CD4-positive, alpha-beta T cell treated with Interleukin-4 for 1 hour (primary cell): ENCODE results near the gene TUBB6.

Experiments
- DNase-seq, 2 donors: peaks; one replicate each; pipeline ENCODE4 v3.0.0-alpha.2; 2020 to 2022

Gene TUBB6

DNA sequence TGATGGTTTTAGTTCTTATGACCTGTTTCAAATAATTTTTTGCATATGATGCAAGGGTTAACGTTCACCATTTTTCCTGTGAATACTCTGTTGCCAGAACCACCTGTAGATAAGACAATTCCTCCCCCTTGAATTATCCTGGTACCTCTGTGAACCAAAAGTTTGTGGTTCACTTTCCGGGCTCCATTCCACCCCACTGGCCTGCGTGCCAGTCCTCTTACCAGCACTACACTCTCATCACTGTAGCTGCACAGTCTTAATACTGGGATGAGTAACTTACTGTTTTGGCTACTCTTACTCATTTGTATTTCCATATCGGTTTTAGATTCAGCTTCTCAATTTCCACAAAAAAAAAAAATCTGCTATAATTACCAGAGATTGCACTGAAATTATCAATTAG lies 34.6 kb downstream of the TUBB6 start:
- DNase-seq, result no peak

DNA sequence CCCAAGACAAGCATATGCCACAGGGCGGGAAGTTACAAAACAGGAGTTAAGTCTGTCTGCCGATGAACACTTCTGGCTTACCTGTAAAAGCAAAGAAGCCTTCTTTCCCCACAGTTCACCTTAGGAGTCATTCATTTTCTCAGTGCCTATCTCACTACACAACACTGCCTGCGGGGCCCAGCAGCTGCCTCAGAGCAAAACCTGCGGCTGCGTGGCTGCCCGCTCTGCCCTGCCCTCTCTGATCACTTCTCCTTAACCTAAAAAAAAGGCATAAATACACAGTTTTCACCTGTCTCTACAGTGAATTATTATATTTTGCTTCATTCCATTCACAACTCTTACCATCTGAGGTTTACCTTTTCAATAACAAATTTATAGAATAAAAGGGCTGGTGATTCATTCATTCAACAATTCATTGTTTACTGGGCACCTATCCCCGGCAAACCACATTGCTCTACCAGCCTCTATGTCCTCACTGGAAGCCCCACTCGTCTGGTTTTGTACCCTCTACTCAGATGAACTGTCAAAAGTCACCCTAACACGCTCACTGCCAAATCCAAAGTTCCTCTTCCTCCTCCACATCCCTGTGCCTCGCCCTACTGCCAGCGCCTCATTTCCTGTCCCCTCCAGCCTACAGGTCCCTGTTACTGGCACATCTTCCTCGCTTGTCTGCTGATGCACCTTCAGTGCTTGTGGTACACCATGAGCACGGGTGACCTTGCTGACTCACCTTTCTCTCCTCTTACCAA lies 37.6 kb downstream of the TUBB6 start:
- no peak for DNase-seq

DNA sequence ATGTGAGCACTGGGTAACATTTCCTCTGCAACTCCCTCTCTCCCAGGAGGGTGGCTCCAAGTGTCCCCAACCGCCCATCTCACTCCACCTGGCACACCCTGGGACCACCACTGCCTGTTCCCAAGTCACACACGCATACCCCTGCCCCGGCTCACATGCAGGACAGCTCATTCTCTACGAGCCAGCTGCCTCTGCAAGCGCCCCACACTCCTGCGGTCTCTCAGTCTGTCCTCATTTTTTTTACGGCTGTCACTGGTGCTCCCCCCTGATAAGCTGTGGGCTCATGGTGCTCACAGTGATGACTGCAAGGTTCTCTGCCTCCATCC lies 38.2 kb downstream of the TUBB6 start:
- no peak for DNase-seq

DNA sequence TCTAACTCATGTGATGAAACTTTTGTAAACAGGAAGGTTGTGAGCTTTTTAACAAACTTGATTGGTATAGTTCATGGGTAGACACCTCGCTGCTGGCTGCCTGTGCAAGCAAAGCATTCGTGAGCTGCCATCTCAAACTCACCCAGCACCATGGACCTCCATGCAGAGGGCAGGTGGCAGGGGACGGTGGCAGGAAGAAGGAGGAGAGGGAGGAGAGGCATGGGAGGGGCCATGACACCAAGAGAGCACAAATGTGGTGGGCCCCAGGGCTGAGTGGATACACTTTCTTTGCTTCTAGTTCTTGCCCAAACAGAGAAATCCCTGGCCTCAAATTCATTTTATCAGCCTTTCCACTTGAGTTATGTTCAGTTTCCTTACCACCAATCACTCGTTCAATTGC lies 39.9 kb downstream of the TUBB6 start:
- DNase-seq, result no peak

DNA sequence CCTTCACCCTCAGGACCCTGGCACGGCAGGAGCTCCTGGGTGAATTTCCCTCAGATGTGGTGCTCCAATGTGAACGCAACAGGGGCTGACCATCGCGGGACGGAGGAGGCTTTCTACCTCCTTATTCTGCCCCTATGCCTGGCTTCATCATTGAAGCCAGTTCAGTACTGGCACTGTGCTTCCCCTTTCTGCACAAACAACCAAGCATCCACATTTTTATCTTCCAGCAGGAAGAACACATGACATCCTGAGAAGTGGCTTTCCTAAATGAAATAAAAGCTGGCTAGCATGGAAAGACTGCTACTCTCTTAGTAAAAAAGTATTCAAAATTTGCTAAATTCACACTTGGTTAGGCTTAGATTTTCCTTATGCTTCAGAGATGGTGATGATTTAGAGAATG lies 44.1 kb downstream of the TUBB6 start:
- no peak for DNase-seq

DNA sequence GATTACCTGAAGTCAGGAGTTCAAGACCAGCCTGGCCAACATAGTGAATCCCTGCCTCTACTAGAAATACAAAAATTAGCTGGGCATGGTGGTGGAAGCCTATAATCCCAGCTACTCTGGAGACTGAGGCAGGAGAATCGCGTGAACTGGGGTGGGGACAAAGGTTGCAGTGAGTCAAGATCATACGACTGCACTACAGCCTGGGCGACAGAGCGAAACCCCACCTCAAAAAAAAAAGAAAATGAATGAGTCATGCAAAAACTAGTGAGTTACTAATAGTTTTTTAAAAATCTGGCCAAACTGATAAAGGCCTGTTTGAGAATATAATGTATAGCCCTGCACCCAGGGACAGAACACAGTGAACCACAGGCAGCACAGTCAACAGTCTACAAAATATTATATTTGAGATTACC lies 51.5 kb downstream of the TUBB6 start:
- DNase-seq, result no peak

DNA sequence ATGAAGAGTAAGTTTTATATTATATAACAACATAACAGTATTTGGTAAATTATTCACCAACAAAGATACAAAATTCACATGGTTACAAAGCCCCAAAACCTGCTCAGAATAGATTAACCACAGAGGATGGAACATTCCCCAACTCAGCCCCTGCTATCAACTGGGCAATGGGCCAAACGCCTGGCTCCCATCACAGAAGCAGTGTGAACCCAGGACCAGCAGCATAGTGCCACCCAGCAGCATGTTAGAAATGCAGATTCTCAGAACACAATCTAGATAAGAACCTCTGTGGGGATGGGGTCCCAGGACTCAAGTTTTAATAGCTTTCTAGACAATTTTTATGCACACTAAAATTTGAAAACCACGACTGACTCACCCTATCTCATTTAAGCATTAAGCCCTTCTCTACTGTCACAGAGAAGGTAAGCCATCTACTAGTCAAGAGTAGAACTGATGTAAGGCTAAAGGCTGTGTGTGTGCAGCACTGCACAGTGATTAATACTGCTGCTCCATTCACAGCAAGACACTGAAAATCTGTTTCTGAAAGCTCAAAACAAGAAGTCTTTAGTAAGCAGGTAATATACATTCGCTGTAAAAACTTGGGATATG lies 53.8 kb downstream of the TUBB6 start:
- DNase-seq, result no peak

DNA sequence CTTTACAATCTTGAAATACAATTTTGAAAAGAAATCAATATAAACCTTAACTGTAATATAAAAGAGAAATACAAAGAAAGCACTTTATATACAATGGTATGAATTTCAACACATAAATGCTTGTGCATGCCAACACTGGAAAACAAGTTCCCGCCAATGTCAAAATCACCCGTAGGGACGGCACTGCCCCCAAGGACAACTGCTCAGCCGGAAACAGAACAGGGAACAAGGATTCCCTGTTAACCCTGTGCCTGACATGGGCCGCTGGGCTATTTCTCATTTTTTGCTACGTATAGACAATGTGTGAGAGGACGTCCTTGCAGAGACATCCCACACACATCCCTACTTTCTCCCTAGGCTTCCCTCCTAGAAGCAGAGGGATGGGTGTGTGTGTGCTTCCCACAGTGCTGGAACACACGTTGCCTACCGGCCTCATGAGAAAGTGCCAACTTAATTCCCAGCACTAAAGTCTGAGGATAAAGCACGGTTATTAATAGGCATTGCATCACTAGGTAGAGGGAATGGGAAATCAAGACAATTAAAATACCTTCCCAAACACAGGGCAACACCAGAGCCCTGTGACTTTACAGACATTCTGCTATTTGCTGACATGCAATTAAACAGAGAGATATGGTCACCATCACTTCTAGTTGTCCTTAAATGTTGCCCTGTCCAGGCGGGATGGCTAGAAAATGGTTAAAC lies 54.6 kb downstream of the TUBB6 start:
- no peak for DNase-seq

DNA sequence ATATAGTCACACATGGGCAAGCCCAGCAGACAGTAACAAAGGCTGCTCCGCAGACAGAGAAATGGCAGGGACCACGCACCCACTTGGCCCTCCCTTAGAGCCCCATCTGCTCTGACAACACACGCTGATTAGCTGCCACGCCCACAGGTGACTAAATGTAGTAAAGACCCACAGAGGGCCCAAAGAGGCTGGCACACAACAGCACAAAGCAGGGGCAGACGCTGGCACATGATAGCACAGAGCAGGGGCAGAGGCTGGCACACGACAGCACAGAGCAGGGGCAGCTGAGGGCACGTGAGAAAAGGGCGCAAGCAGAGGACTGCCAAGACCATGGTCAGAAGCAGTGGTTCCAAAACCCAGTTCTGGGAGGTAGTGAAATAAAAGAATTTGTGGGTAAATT lies 58.3 kb downstream of the TUBB6 start:
- DNase-seq, result no peak

DNA sequence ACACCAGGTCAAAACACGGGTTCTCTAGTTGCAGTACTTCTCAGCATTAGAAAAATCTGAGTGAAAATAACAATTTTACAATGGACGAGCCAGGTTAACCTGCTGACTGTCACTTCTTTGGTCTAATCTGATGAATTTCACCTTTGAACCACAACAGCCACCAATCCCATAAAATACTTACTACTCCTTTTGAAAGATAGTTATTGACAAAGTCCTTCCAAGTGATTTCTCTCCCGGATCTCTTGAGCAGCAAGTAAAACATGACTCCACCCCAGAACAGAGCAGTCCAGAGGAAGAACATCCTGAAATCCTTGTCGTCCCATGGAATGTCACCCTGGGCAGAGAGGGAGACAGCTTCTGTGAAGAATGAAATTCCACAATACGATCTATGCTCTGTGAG lies 58.7 kb downstream of the TUBB6 start:
- no peak for DNase-seq

DNA sequence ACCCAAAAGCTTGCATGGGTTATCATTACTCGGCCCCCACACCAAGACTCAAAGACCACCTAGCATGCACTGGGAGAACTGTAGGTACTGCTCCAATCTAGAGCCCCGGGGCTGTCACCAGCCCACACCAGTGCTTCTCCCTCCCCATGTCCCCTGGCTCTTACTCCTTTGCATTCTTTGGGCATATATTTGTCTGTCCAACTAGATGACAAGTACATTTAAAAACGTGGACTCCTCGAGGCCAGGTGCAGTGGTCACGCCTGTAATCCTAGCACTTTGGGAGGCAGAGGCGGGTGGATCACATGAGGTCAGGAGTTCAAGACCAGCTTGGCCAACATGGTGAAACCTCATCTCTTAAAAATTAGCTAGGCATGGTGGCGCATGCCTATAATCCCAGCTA lies 61.2 kb downstream of the TUBB6 start:
- no peak for DNase-seq

DNA sequence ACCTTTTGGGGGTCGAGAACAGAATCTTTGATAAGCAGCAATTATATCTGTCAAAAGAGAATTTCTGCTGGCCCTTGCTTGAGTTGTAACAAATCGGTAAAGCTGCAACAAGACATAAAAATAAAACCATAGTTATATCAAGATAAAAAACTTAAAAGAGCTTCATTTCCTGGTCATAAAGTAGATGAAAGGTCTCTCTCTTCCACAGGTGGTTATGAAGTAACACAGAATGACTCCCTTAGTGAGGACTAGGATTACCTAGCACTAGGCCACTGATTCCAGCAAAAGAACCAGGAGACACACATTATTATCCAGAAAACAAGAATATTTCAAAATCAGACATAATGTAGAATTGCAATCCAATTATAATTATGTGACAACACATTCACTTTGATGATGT lies 63.5 kb downstream of the TUBB6 start:
- no peak for DNase-seq

DNA sequence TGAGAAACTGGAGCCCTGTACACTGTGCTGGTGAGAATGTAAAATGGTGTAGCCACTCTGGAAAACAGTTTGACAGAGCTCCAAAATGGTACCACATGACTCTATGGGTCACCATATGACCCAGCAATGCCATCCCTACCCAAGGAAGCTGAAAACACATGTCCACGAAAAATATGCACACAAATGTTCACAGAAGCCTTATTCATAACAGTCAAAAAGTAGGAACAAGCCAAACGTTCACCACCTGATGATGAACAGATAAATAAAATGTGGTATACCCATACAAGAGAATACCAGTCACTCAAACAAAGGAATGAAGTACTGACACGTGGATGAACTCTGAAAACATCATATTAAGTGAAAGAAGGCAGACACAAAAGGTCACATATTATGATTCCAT lies 64.4 kb downstream of the TUBB6 start:
- DNase-seq, result no peak

DNA sequence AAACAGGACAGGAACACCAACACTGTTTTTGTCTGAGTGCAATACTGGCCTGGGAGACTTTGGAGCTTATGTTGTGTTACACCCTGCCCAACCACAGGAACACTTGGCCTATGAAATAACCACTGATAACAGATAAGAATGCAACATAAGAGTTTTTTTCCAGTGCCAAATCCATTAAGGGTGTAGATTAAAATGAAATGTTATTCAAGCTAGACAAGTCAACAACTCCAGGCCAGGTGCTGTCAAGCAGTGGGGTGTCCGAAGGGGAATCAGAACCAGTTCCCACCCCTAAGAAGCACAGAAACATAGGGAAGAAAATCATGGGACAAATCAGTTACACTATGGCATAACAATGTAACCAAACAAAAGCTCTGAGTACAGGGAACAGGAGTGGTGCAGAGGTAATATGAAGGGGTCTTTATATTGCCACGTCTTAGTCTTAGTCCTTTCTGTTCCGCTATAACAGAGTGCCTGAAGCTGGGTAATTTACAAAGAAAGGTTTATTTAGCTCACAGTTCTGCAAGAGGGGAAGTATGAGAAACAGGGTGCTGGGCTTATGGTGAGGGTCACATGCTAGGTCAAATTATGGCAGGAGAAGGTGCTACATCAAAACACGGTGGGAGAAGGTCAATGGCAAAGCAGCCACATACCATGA lies 65.2 kb downstream of the TUBB6 start:
- DNase-seq, result no peak

DNA sequence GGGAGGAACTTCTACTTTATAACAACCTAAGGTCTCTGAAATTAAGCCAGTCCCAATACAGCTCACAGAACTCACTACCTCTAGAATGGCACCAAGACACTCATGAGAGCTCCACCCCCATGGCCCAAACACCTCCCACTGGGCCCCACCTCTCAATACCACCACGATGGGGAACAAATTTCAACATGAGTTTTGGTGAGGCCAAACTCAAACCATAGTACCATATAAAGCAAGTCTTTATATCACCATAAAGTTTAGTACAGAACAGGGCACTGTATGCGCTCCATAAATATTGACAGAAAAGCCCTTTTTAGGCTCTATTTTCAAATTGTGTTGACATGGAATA lies 65.7 kb downstream of the TUBB6 start:
- DNase-seq, result no peak

DNA sequence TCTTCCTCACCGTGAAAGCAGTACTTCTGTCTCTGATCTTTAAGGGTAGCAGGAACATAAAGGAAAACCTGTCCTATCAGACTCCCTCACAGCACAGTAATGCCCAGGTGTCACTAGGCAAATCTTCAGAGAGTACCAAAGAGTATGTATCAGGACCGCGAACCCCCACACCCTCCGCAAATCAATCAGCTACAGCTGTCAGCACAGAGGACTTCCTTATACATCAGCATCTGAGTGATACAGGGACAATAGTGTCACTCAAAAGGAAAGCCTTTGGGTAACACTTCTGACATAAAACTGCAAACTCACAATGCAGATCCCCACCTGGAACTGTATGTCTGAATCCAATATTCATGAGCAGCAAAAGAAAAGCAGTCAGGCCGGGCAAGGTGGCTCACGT lies 66.4 kb downstream of the TUBB6 start:
- no peak for DNase-seq
